Activated CD8-positive, alpha-beta T cell treated with anti-CD3 and anti-CD28 coated beads for 36 hours (primary cell): ENCODE results near the gene COL5A3. TPM values are rescaled to one million over a fixed set of nuclear protein-coding genes. Genes with fewer than 3 reads are reported as not detected.
A peak's percentile ranks its signal among the peaks of the same experiment; 100 is the strongest.

Source experiments
- ATAC-seq: fragments of 200-7000 bp; cut with Tn5 transposase; one replicate; pipeline ENCODE4 v1.10.0; 2021; ENCODE audit warnings: mild to moderate bottlenecking, moderate library complexity
- CTCF ChIA-PET: fragments of 350-600 bp; sonication (Branson Sonifier 250); formaldehyde crosslinking; loops from one replicate; lab custom pipeline; 2021; ENCODE audit warnings: antibody characterized with exemption; lab: Charles Lee
- POLR2A ChIA-PET: fragments of 350-600 bp; sonication (Branson Sonifier 250); formaldehyde crosslinking; loops from one replicate; lab custom pipeline; 2021; ENCODE audit warnings: antibody characterized with exemption; lab: Charles Lee
- DNase-seq: peaks from one replicate; pipeline ENCODE4 v3.0.0-alpha.2; 2020
- H3K27ac Mint-ChIP-seq: one replicate; pipeline ENCODE4 v1.8.0; 2021; ENCODE audit warnings: mild to moderate bottlenecking, mixed read lengths
- H3K27me3 Mint-ChIP-seq: one replicate; pipeline ENCODE4 v1.8.0; 2021; ENCODE audit warnings: mixed read lengths
- H3K36me3 Mint-ChIP-seq: one replicate; pipeline ENCODE4 v1.8.0; 2021; ENCODE audit warnings: low read depth, mixed read lengths
- H3K4me1 Mint-ChIP-seq: one replicate; pipeline ENCODE4 v1.8.0; 2021; ENCODE audit warnings: low read depth, mixed read lengths
- H3K4me3 Mint-ChIP-seq: one replicate; pipeline ENCODE4 v1.8.0; 2021; ENCODE audit warnings: mild to moderate bottlenecking, moderate library complexity, mixed read lengths
- H3K9me3 Mint-ChIP-seq: one replicate; pipeline ENCODE4 v1.8.0; 2021; ENCODE audit warnings: mixed read lengths
- CTCF ChIP-seq: fragments of 200-600 bp; IDR thresholded peaks from one replicate; pipeline ENCODE4 v1.8.0; 2022; ENCODE audit warnings: antibody characterized with exemption, mild to moderate bottlenecking
- intact Hi-C: fragments of 100-400 bp; cut with micrococcal nuclease; formaldehyde crosslinking; loops from one replicate; pipeline ENCODE4 v1.10.0; 2022
- total RNA-seq, 2 experiments: library from RNA; stranded (reverse); gene quantifications; one replicate each; pipeline ENCODE4 v1.2.3, GENCODE V29; 2021

Gene COL5A3
- total RNA-seq, 2 experiments from 2014 or later = 2.7 to 2.8 TPM

- DNase-seq (peak; percentile 90), ATAC-seq (peak; percentile 95)
- ChIA-PET POLR2A (no interaction called here), CTCF (interaction anchor here (0.7 to 1.0 kb wide), 2 partner anchors 14 to 69 kb away, joined by 3 read pairs; no protein-coding TSS in a partner anchor)
- TF ChIP-seq CTCF = peak; percentile 45
- Mint-ChIP-seq H3K36me3 (no peaks in the 10 kb centered on the region), H3K9me3 (no peaks in the 10 kb centered on the region), H3K4me1 (peaks cover 3% of the 10 kb centered on the region), H3K27ac (no peak overlapping the region), H3K27me3 (peaks cover 19% of the 10 kb centered on the region), H3K4me3 (peak overlapping the region; percentile 62)
- intact Hi-C loops = no loop called here
Measured at GRCh38 chr19:9914315-9915207, 95.7 kb downstream of the COL5A3 start.

DNA sequence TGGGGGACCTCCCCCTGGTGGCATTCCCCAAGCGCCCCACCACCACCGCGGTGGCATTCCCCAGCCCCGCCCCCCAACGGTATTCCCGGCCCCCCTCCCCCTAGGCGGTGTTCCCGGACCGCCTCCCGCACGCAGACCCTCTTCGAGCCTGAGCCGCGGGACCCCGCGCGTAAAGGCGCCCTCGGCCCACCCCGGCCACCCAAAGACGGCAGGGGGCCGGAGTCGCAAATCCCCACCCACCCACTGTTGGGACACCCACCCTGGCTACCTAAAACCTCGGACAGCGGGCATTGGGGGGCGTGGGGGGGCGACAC lies 96.3 kb downstream of the COL5A3 start:
- DNase-seq (no peak), ATAC-seq (no peak)
- Mint-ChIP-seq H3K4me3 (peak overlapping the region; percentile 62), H3K9me3 (no peaks in the 10 kb centered on the region), H3K27me3 (peaks cover 21% of the 10 kb centered on the region), H3K4me1 (peaks cover 3% of the 10 kb centered on the region), H3K36me3 (no peaks in the 10 kb centered on the region), H3K27ac (no peak overlapping the region)
- TF ChIP-seq CTCF = no peak
- intact Hi-C loops = no loop called here
- CTCF ChIA-PET = no interaction called here
- POLR2A ChIA-PET = no interaction called here

DNA sequence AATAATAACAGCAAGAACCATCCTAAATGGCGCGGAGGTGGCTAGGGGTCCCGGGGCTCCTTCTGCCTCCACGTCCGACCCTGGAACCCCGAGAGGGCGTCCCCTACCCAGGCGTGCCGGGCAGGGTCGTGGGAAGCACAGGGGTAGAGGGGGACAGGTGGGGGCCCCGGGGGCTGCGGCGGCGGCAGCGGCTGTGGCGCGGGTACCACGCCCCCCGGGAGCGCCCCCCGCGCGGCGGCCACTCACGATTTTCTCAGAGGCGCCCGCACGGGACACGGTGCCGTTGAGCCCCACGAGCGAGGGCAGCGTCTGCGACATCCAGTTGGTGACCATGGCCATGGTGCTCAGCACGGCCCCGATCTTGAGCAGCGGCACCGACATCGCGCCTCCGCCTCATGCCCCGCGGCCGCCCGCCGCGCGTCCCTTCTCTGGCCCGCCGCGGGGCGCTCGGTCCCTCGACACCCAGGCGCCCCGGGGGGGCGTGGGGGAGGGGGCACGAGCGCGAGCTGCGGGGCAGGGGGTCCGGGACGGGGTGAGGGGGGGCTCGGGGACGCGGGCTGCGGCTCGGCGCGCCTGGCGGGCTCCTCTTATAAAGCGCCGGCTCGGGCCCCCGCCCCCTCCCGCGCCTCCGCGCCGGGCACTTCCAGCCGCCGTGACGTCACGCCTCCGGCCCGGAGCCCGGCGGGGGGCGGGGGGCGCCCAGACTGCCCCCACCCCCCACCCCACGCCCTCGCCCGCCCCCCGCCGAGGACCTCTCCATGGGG lies 96.9 kb downstream of the COL5A3 start:
- H3K27ac Mint-ChIP-seq = no peak overlapping the region
- DNase-seq = peak; percentile 21

GRCh38 chr19:9912551-9913236 lies 97.6 kb downstream of the COL5A3 start:
- Mint-ChIP-seq H3K4me1 (peaks cover 3% of the 10 kb centered on the region), H3K27me3 (peaks cover 15% of the 10 kb centered on the region), H3K4me3 (peak overlapping the region; percentile 45), H3K36me3 (no peaks in the 10 kb centered on the region), H3K27ac (no peak overlapping the region), H3K9me3 (no peaks in the 10 kb centered on the region)
- ChIA-PET POLR2A (no interaction called here), CTCF (interaction anchor here (0.8 to 1.0 kb wide), 2 partner anchors 18 to 107 kb away, joined by 3 read pairs; no protein-coding TSS in a partner anchor)
- ATAC-seq = no peak
- DNase-seq = no peak
- intact Hi-C loops = no loop called here
- no peak for TF ChIP-seq CTCF

More for the DNA sequence above, 96.9 kb downstream of the COL5A3 start:
- intact Hi-C loops = no loop called here
- peak overlapping the region; percentile 45 for H3K4me3 Mint-ChIP-seq
- no peaks in the 10 kb centered on the region for H3K9me3 Mint-ChIP-seq
- H3K4me1 Mint-ChIP-seq = peaks cover 3% of the 10 kb centered on the region
- ChIA-PET CTCF (no interaction called here), POLR2A (no interaction called here)
- TF ChIP-seq CTCF = no peak
- H3K36me3 Mint-ChIP-seq = no peaks in the 10 kb centered on the region
- H3K27me3 Mint-ChIP-seq = peaks cover 17% of the 10 kb centered on the region
- no peak for ATAC-seq
